Brain pericyte (primary cell): ENCODE data around the gene PFKFB2.

ENCODE experiments used
- DNase-seq: peaks from one replicate; pipeline ENCODE4 v3.0.0-alpha.2; 2012; ENCODE audit warnings: low read depth, low spot score

Gene PFKFB2

GRCh38 chr1:207067185-207067584, 14.1 kb downstream of the PFKFB2 start:
- no peak for DNase-seq

GRCh38 chr1:207067665-207068064, 14.6 kb downstream of the PFKFB2 start:
- no peak for DNase-seq

- no peak for DNase-seq
Measured at GRCh38 chr1:207069061-207069460, 16.0 kb downstream of the PFKFB2 start.

- DNase-seq, result no peak
Measured at GRCh38 chr1:207069858-207070506, 16.9 kb downstream of the PFKFB2 start.

GRCh38 chr1:207070811-207071210, 17.7 kb downstream of the PFKFB2 start:
- DNase-seq, result no peak

- no peak for DNase-seq
Measured at GRCh38 chr1:207071426-207071825, 18.4 kb downstream of the PFKFB2 start.

GRCh38 chr1:207072233-207072632, 19.2 kb downstream of the PFKFB2 start:
- DNase-seq, result no peak

- DNase-seq, result no peak
Measured at GRCh38 chr1:207073906-207074820, 21.1 kb downstream of the PFKFB2 start.

- DNase-seq, result no peak
Measured at GRCh38 chr1:207076181-207076955, 23.3 kb downstream of the PFKFB2 start.

- no peak for DNase-seq
Measured at GRCh38 chr1:207077012-207077411, 23.9 kb downstream of the PFKFB2 start.

GRCh38 chr1:207077470-207078377, 24.6 kb downstream of the PFKFB2 start:
- peak; percentile 36 for DNase-seq

GRCh38 chr1:207078578-207079132, 25.6 kb downstream of the PFKFB2 start:
- no peak for DNase-seq

- no peak for DNase-seq
Measured at GRCh38 chr1:207079706-207080241, 26.7 kb downstream of the PFKFB2 start.

GRCh38 chr1:207081088-207081487, 28.0 kb downstream of the PFKFB2 start:
- DNase-seq, result no peak

GRCh38 chr1:207081806-207082205, 28.7 kb downstream of the PFKFB2 start:
- DNase-seq, result no peak

GRCh38 chr1:207084232-207084631, 31.2 kb downstream of the PFKFB2 start:
- DNase-seq, result no peak

- no peak for DNase-seq
Measured at GRCh38 chr1:207084701-207085180, 31.7 kb downstream of the PFKFB2 start.

GRCh38 chr1:207085887-207086286, 32.8 kb downstream of the PFKFB2 start:
- DNase-seq, result no peak

- DNase-seq, result no peak
Measured at GRCh38 chr1:207088161-207088560, 35.1 kb downstream of the PFKFB2 start.
